WI38 (cell line): Measurements from ENCODE around the gene SLC16A7.
A peak's percentile ranks its signal among the peaks of the same experiment; 100 is the strongest.

ENCODE experiments used
- H3K4me3 ChIP-seq: 2 replicates; pipeline ENCODE4 v1.5.1; 2011; ENCODE audit warnings: low read depth, mild to moderate bottlenecking, control low read depth, low read length
- TF ChIP-seq, protein P1 (sequence below): IDR thresholded peaks from 2 replicates; pipeline ENCODE4 v1.5.1; 2012; ENCODE audit warnings: low read depth, mild to moderate bottlenecking, control low read depth, low read length

SLC16A7 gene

DNA sequence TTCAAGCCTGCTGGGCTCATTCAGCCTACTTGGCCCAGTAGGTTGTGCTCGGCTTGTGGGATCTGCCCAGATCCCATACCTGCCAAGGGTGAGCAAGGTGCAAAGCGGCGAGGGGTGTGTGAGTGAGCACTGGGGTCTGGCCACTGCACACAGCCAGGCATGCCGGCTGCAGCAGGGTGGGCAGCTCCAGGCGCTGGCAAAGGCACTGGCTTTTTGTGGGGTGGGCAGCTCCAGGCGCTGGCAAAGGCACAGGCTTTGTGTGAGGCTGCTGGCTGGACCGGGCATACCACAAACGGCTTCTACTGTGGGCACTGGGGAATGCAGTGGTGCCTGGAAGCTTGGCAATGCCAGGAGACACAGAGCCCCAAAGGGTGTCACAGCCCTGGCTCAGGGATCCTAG is 137.4 kb downstream of the SLC16A7 start:
- TF ChIP-seq, protein P1, sequence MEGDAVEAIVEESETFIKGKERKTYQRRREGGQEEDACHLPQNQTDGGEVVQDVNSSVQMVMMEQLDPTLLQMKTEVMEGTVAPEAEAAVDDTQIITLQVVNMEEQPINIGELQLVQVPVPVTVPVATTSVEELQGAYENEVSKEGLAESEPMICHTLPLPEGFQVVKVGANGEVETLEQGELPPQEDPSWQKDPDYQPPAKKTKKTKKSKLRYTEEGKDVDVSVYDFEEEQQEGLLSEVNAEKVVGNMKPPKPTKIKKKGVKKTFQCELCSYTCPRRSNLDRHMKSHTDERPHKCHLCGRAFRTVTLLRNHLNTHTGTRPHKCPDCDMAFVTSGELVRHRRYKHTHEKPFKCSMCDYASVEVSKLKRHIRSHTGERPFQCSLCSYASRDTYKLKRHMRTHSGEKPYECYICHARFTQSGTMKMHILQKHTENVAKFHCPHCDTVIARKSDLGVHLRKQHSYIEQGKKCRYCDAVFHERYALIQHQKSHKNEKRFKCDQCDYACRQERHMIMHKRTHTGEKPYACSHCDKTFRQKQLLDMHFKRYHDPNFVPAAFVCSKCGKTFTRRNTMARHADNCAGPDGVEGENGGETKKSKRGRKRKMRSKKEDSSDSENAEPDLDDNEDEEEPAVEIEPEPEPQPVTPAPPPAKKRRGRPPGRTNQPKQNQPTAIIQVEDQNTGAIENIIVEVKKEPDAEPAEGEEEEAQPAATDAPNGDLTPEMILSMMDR, result no peak

GRCh38 chr12:59734371-59734770 is 138.5 kb downstream of the SLC16A7 start:
- no peak overlapping the region for H3K4me3 ChIP-seq
- TF ChIP-seq, protein P1, result no peak

More for the DNA sequence above, 137.4 kb downstream of the SLC16A7 start:
- H3K4me3 ChIP-seq, result no peak overlapping the region

DNA sequence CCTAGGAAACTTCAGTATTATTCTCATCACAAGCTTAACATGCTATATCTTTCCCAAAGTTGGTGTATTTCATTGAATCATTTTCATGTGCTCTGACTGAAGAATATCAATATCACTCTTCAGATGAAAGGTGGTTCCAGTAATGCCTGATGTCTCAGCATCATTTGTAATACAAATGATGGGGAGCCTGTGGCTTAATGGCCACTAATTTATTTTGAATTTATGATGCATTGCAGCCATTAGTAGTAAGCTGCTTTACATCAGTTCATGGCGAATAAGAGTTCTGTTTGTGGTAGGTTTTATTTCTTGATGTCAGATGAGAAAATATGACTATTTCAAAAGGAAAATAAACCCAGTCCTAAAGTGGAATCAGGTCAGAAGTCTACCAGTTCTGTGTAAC is 139.4 kb downstream of the SLC16A7 start:
- TF ChIP-seq, protein P1, result no peak
- H3K4me3 ChIP-seq, result no peak overlapping the region

DNA sequence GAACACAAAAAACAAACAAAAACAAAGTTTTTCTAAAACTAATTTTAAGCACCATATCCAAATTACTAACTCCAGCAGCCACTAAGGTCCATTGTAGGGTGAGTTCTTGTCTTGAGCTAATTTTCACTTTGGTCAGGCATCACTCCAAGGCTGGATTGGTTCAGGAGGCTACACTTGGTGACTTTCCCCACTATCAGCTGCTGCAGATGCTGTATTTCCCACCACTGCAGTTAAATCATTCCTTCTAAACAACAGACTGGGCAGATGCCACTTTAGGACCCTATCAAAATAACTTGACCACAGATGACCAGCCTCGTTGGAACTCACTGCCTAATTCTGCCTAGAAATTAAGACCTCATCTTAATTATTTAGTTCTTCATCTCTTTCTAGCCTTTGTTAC is 140.5 kb downstream of the SLC16A7 start:
- H3K4me3 ChIP-seq, result no peak overlapping the region
- TF ChIP-seq, protein P1, result no peak

- H3K4me3 ChIP-seq, result no peak overlapping the region
- TF ChIP-seq, protein P1, result no peak
Measured at GRCh38 chr12:59736786-59737185, 141.0 kb downstream of the SLC16A7 start.

DNA sequence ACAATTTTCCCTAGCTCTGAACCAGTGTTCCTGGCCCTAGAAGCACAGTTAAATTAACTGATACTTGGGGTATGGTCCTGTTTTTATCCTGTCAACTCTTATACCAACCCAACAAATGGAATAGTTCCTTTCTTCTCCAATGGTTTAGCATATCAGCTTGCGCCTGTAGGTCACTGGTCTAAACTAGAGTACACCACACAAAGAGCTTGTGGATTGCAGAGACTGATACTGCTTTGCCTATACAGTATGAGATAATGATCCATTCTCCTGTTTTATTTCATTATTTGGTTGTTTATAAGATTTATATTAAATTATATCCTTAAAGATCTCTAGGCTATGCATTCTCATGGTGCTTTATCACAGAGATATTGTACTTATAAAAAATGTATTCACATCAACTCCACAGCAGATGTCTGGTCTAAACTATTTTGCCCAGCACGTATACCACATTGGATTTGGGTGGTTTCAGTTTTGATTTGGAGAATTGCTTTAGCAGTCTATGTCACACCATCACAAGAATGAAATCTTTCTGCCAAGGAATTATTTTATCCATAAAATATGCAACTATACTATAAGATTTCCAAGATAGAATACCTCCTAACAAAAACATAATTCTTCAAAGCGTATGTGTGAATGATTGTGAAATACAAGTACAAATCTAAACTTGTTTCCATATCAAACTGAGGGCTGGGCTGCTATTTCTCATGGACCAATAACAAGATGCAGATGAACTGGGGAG is 142.1 kb downstream of the SLC16A7 start:
- peak overlapping the region; percentile 25 for H3K4me3 ChIP-seq
- TF ChIP-seq, protein P1, result no peak

GRCh38 chr12:59742841-59743240 is 147.0 kb downstream of the SLC16A7 start:
- TF ChIP-seq, protein P1, result no peak
- no peak overlapping the region for H3K4me3 ChIP-seq
